Measurements from ENCODE around the gene RPL41.

Gene RPL41

DNA sequence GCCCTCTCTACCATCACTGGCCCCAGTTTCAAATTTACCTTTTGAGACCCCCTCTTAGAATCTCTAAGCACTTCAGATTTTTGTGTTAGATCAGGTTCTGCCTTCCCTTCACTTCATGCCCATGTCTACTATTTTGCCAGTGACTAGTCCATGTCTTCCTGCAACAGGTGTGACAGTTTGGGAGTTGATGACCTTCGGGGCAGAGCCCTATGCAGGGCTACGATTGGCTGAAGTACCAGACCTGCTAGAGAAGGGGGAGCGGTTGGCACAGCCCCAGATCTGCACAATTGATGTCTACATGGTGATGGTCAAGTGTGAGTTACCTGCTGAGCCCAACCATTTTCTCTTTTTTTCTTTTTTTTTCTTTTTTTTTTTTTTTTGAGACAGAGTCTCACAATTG is 17.8 kb upstream of the RPL41 start:
- no peaks in the 10 kb centered on the region for H3K9me3 ChIP-seq (ENCODE audit: control insufficient read depth, insufficient read depth, low read depth, low read length)
- H3K27ac ChIP-seq (ENCODE audit: extremely low read depth, low read depth, low read length): no peak overlapping the region
- ChIA-PET CTCF (interaction anchor here (0.6 to 1.0 kb wide), 4 partner anchors 19 to 1448 kb away, joined by 3 to 8 read pairs (median 4); partner anchors contain the start of gene DCTN2), POLR2A (no interaction called here)
- no peaks in the 10 kb centered on the region for H3K4me1 ChIP-seq (ENCODE audit: control insufficient read depth, insufficient read depth, low read length)
- H3K36me3 ChIP-seq (ENCODE audit: control insufficient read depth in 2 of 2, insufficient read depth in 1 of 2, low read length in 2 of 2): peaks cover 0 to 16% of the 10 kb centered on the region in 2 experiments; a peak in 2 of 3 replicates
- TF ChIP-seq SCRT2 (tag by site-specific recombination; IDR thresholded peaks at IDR 0.05) (peak; percentile 78), ZNF341 (tag by site-specific recombination; IDR thresholded peaks at IDR 0.05; ENCODE audit: low read depth) (0 out of 2 replicates have a peak, but pooled peaks have one; percentile 25), SCRT1 (tag by site-specific recombination; IDR thresholded peaks at IDR 0.05; ENCODE audit: borderline replicate concordance) (0 out of 2 replicates have a peak, but pooled peaks have one; percentile 50), ZBTB7A (tag by site-specific recombination; IDR thresholded peaks at IDR 0.05; ENCODE audit: low read depth) (no peak), IKZF3 (tag by site-specific recombination; IDR thresholded peaks at IDR 0.05) (no peak), ZNF214 (tag by site-specific recombination; IDR thresholded peaks at IDR 0.05; ENCODE audit: borderline replicate concordance) (no peak)
- TF ChIP-seq, protein P1, sequence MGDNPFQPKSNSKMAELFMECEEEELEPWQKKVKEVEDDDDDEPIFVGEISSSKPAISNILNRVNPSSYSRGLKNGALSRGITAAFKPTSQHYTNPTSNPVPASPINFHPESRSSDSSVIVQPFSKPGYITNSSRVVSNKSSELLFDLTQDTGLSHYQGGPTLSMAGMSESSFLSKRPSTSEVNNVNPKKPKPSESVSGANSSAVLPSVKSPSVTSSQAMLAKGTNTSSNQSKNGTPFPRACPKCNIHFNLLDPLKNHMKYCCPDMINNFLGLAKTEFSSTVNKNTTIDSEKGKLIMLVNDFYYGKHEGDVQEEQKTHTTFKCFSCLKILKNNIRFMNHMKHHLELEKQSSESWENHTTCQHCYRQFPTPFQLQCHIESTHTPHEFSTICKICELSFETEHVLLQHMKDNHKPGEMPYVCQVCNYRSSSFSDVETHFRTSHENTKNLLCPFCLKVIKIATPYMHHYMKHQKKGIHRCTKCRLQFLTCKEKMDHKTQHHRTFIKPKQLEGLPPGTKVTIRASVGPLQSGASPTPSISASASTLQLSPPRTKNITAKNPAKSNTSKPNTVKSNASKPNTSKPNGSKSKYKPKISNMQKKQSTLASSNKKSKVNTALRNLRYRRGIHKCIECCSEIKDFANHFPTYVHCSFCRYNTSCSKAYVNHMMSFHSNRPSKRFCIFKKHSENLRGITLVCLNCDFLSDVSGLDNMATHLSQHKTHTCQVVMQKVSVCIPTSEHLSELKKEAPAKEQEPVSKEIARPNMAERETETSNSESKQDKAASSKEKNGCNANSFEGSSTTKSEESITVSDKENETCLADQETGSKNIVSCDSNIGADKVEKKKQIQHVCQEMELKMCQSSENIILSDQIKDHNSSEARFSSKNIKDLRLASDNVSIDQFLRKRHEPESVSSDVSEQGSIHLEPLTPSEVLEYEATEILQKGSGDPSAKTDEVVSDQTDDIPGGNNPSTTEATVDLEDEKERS (tag by site-specific recombination; IDR thresholded peaks at IDR 0.05): no peak
- H3K4me3 ChIP-seq (ENCODE audit: low read depth, low read length): no peak overlapping the region

DNA sequence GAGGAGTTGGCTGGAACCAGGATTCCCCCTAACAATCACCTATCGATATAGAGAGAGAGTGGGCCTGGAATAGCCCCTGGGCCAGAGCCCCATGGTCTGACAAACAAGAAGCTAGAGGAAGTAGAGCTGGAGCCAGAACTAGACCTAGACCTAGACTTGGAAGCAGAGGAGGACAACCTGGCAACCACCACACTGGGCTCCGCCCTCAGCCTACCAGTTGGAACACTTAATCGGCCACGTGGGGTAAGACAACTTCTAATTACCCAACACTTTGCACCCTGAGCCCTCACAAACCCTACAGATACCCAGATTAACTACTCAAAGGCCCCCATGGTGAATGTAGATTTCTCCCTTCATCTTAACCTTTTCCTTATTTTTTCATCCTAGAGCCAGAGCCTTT is 16.6 kb upstream of the RPL41 start:
- TF ChIP-seq TRIM28 (IDR thresholded peaks at IDR 0.05; ENCODE audit: borderline replicate concordance, low read length) (no peak), ZNF121 (tag by site-specific recombination; IDR thresholded peaks at IDR 0.05) (no peak), ZNF214 (tag by site-specific recombination; IDR thresholded peaks at IDR 0.05; ENCODE audit: borderline replicate concordance) (no peak), ZBTB17 (tag by site-specific recombination; IDR thresholded peaks at IDR 0.05) (no peak), ZNF529 (tag by site-specific recombination; IDR thresholded peaks at IDR 0.05; ENCODE audit: insufficient replicate concordance) (no peak), ZNF670 (tag by site-specific recombination; IDR thresholded peaks at IDR 0.05; ENCODE audit: low read depth) (no peak), ZNF707 (tag by site-specific recombination; IDR thresholded peaks at IDR 0.05) (no peak), ZNF366 (tag by site-specific recombination; conservative IDR thresholded peaks at IDR 0.05) (no peak), SP3 (tag by site-specific recombination; IDR thresholded peaks at IDR 0.05) (no peak), ZNF777 (tag by site-specific recombination; IDR thresholded peaks at IDR 0.05; ENCODE audit: borderline replicate concordance) (no peak), ZNF76 (tag by site-specific recombination; IDR thresholded peaks at IDR 0.05; ENCODE audit: borderline replicate concordance, low read depth) (no peak), ZNF23 (tag by site-specific recombination; IDR thresholded peaks at IDR 0.05; ENCODE audit: borderline replicate concordance) (no peak), SCRT2 (tag by site-specific recombination; IDR thresholded peaks at IDR 0.05) (no peak), ZNF350 (tag by site-specific recombination; IDR thresholded peaks at IDR 0.05) (no peak)
- TF ChIP-seq, protein P2, sequence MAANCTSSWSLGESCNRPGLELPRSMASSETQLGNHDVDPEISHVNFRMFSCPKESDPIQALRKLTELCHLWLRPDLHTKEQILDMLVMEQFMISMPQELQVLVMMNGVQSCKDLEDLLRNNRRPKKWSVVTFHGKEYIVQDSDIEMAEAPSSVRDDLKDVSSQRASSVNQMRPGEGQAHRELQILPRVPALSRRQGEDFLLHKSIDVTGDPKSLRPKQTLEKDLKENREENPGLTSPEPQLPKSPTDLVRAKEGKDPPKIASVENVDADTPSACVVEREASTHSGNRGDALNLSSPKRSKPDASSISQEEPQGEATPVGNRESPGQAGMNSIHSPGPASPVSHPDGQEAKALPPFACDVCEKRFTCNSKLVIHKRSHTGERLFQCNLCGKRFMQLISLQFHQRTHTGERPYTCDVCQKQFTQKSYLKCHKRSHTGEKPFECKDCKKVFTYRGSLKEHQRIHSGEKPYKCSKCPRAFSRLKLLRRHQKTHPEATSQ (tag by site-specific recombination; IDR thresholded peaks at IDR 0.05): no peak
- no peak overlapping the region for H3K4me3 ChIP-seq (ENCODE audit: low read depth, low read length)
- H3K36me3 ChIP-seq (ENCODE audit: control insufficient read depth in 2 of 2, insufficient read depth in 1 of 2, low read length in 2 of 2): peaks cover 0 to 13% of the 10 kb centered on the region in 2 experiments; a peak in 2 of 3 replicates
- ChIA-PET POLR2A (no interaction called here), CTCF (interaction anchor here (0.5 to 1.0 kb wide), 2 partner anchors 38 to 363 kb away, joined by 4 read pairs; no protein-coding TSS in a partner anchor)
- H3K9me3 ChIP-seq (ENCODE audit: control insufficient read depth, insufficient read depth, low read depth, low read length): no peaks in the 10 kb centered on the region
- H3K4me1 ChIP-seq (ENCODE audit: control insufficient read depth, insufficient read depth, low read length): no peaks in the 10 kb centered on the region
- no peak overlapping the region for H3K27ac ChIP-seq (ENCODE audit: extremely low read depth, low read depth, low read length)

All from HEK293 (cell line).